ENCODE measurements around the gene PPP2R5C.
A peak's percentile ranks its signal among the peaks of the same experiment; 100 is the strongest.

The PPP2R5C gene

GRCh38 chr14:101870273-101870939, 108.9 kb downstream of the PPP2R5C start:
- DNase-seq, result no peak

GRCh38 chr14:101872346-101872745, 110.8 kb downstream of the PPP2R5C start:
- no peak for DNase-seq

- no peak for DNase-seq
Observed at GRCh38 chr14:101873076-101873825, 111.7 kb downstream of the PPP2R5C start.

GRCh38 chr14:101873991-101874390, 112.5 kb downstream of the PPP2R5C start:
- DNase-seq, result no peak

- no peak for DNase-seq
Observed at GRCh38 chr14:101875041-101875726, 113.7 kb downstream of the PPP2R5C start.

GRCh38 chr14:101875727-101876554, 114.4 kb downstream of the PPP2R5C start:
- no peak for DNase-seq

GRCh38 chr14:101876555-101876938, 115.0 kb downstream of the PPP2R5C start:
- peak; percentile 64 to 72 for DNase-seq

- no peak for DNase-seq
Observed at GRCh38 chr14:101877766-101878165, 116.3 kb downstream of the PPP2R5C start.

GRCh38 chr14:101878211-101878821, 116.8 kb downstream of the PPP2R5C start:
- no peak for DNase-seq

GRCh38 chr14:101878822-101879528, 117.5 kb downstream of the PPP2R5C start:
- DNase-seq, result peak; percentile 41 to 60

- peak in 1 of 2 experiments; percentile 46 for DNase-seq
Observed at GRCh38 chr14:101879529-101880336, 118.2 kb downstream of the PPP2R5C start.

GRCh38 chr14:101881426-101881825, 119.9 kb downstream of the PPP2R5C start:
- no peak for DNase-seq

- no peak for DNase-seq
Observed at GRCh38 chr14:101882141-101882935, 120.8 kb downstream of the PPP2R5C start.

- no peak for DNase-seq
Observed at GRCh38 chr14:101884089-101884933, 122.8 kb downstream of the PPP2R5C start.

- no peak for DNase-seq
Observed at GRCh38 chr14:101884934-101885576, 123.5 kb downstream of the PPP2R5C start.

GRCh38 chr14:101887219-101887618, 125.7 kb downstream of the PPP2R5C start:
- no peak for DNase-seq

GRCh38 chr14:101888182-101888581, 126.7 kb downstream of the PPP2R5C start:
- no peak for DNase-seq

GRCh38 chr14:101889366-101889765, 127.9 kb downstream of the PPP2R5C start:
- DNase-seq, result no peak

GRCh38 chr14:101889898-101890297, 128.4 kb downstream of the PPP2R5C start:
- no peak for DNase-seq
